Measurements from ENCODE around the gene FDX1. TPM values are rescaled to one million over a fixed set of nuclear protein-coding genes. Genes with fewer than 3 reads are reported as not detected.

Gene FDX1
- total and polyA plus RNA-seq, 2 donors = 8.5 to 13.7 TPM

- no peaks in the 10 kb centered on the region for H3K36me3 ChIP-seq (ENCODE audit: insufficient read depth)
- H3K4me1 ChIP-seq (ENCODE audit: insufficient read depth) = no peaks in the 10 kb centered on the region
- no peak overlapping the region for H3K27ac ChIP-seq (ENCODE audit: low read depth)
- WGBS = 63% methylated on average over 8 of the region's 8 CpGs
- no peak for DNase-seq (ENCODE audit: extremely low spot score)
- no peak overlapping the region for H3K4me3 ChIP-seq (ENCODE audit: low read depth, low read length)
Measured at GRCh38 chr11:110435780-110436717, 6.3 kb downstream of the FDX1 start.

GRCh38 chr11:110438017-110438416 lies 8.3 kb downstream of the FDX1 start:
- H3K4me3 ChIP-seq (ENCODE audit: low read depth, low read length) = no peak overlapping the region
- WGBS = 66% methylated on average over 2 of the region's 2 CpGs
- no peaks in the 10 kb centered on the region for H3K4me1 ChIP-seq (ENCODE audit: insufficient read depth)
- no peak for DNase-seq (ENCODE audit: extremely low spot score)
- H3K27ac ChIP-seq (ENCODE audit: low read depth) = no peak overlapping the region
- H3K36me3 ChIP-seq (ENCODE audit: insufficient read depth) = no peaks in the 10 kb centered on the region

- no peak for DNase-seq (ENCODE audit: extremely low spot score)
- Histone ChIP-seq H3K4me1 (ENCODE audit: insufficient read depth) (no peaks in the 10 kb centered on the region), H3K36me3 (ENCODE audit: insufficient read depth) (no peaks in the 10 kb centered on the region), H3K27ac (ENCODE audit: low read depth) (no peak overlapping the region), H3K4me3 (ENCODE audit: low read depth, low read length) (no peak overlapping the region)
- 30% methylated on average over 1 of the region's 1 CpG for WGBS
Measured at GRCh38 chr11:110445437-110445836, 15.7 kb downstream of the FDX1 start.

GRCh38 chr11:110446061-110446460 lies 16.3 kb downstream of the FDX1 start:
- DNase-seq (ENCODE audit: extremely low spot score) = no peak
- Histone ChIP-seq H3K27ac (ENCODE audit: low read depth) (no peak overlapping the region), H3K36me3 (ENCODE audit: insufficient read depth) (no peaks in the 10 kb centered on the region), H3K4me3 (ENCODE audit: low read depth, low read length) (no peak overlapping the region), H3K4me1 (ENCODE audit: insufficient read depth) (no peaks in the 10 kb centered on the region)
- WGBS = 69% methylated on average over 3 of the region's 3 CpGs

GRCh38 chr11:110446594-110446993 lies 16.8 kb downstream of the FDX1 start:
- no peaks in the 10 kb centered on the region for H3K4me1 ChIP-seq (ENCODE audit: insufficient read depth)
- 93% methylated on average over 10 of the region's 10 CpGs for WGBS
- no peak overlapping the region for H3K4me3 ChIP-seq (ENCODE audit: low read depth, low read length)
- no peak overlapping the region for H3K27ac ChIP-seq (ENCODE audit: low read depth)
- no peaks in the 10 kb centered on the region for H3K36me3 ChIP-seq (ENCODE audit: insufficient read depth)
- no peak for DNase-seq (ENCODE audit: extremely low spot score)

- Histone ChIP-seq H3K27ac (ENCODE audit: low read depth) (no peak overlapping the region), H3K4me1 (ENCODE audit: insufficient read depth) (no peaks in the 10 kb centered on the region), H3K36me3 (ENCODE audit: insufficient read depth) (no peaks in the 10 kb centered on the region), H3K4me3 (ENCODE audit: low read depth, low read length) (no peak overlapping the region)
- no peak for DNase-seq (ENCODE audit: extremely low spot score)
- 92% methylated on average over 4 of the region's 4 CpGs for WGBS
Measured at GRCh38 chr11:110447343-110447742, 17.6 kb downstream of the FDX1 start.

- no peak overlapping the region for H3K4me3 ChIP-seq (ENCODE audit: low read depth, low read length)
- WGBS = 59% methylated on average over 5 of the region's 5 CpGs
- no peak overlapping the region for H3K27ac ChIP-seq (ENCODE audit: low read depth)
- no peaks in the 10 kb centered on the region for H3K36me3 ChIP-seq (ENCODE audit: insufficient read depth)
- no peak for DNase-seq (ENCODE audit: extremely low spot score)
- H3K4me1 ChIP-seq (ENCODE audit: insufficient read depth) = no peaks in the 10 kb centered on the region
Measured at GRCh38 chr11:110447897-110448745, 18.4 kb downstream of the FDX1 start.

GRCh38 chr11:110450246-110450645 lies 20.5 kb downstream of the FDX1 start:
- no peaks in the 10 kb centered on the region for H3K4me1 ChIP-seq (ENCODE audit: insufficient read depth)
- no peak overlapping the region for H3K4me3 ChIP-seq (ENCODE audit: low read depth, low read length)
- no peak for DNase-seq (ENCODE audit: extremely low spot score)
- WGBS = 89% methylated on average over 2 of the region's 2 CpGs
- no peaks in the 10 kb centered on the region for H3K36me3 ChIP-seq (ENCODE audit: insufficient read depth)
- no peak overlapping the region for H3K27ac ChIP-seq (ENCODE audit: low read depth)

- no peak overlapping the region for H3K4me3 ChIP-seq (ENCODE audit: low read depth, low read length)
- WGBS = 100% methylated on average over 2 of the region's 2 CpGs
- H3K27ac ChIP-seq (ENCODE audit: low read depth) = no peak overlapping the region
- H3K36me3 ChIP-seq (ENCODE audit: insufficient read depth) = no peaks in the 10 kb centered on the region
- no peak for DNase-seq (ENCODE audit: extremely low spot score)
- H3K4me1 ChIP-seq (ENCODE audit: insufficient read depth) = no peaks in the 10 kb centered on the region
Measured at GRCh38 chr11:110452720-110453119, 23.0 kb downstream of the FDX1 start.

GRCh38 chr11:110453684-110454354 lies 24.1 kb downstream of the FDX1 start:
- Histone ChIP-seq H3K36me3 (ENCODE audit: insufficient read depth) (no peaks in the 10 kb centered on the region), H3K4me1 (ENCODE audit: insufficient read depth) (no peaks in the 10 kb centered on the region), H3K27ac (ENCODE audit: low read depth) (no peak overlapping the region), H3K4me3 (ENCODE audit: low read depth, low read length) (no peak overlapping the region)
- DNase-seq (ENCODE audit: extremely low spot score) = no peak
- WGBS = 47% methylated on average over 5 of the region's 5 CpGs

GRCh38 chr11:110454609-110455008 lies 24.9 kb downstream of the FDX1 start:
- H3K4me3 ChIP-seq (ENCODE audit: low read depth, low read length) = no peak overlapping the region
- no peak overlapping the region for H3K27ac ChIP-seq (ENCODE audit: low read depth)
- H3K36me3 ChIP-seq (ENCODE audit: insufficient read depth) = no peaks in the 10 kb centered on the region
- no peak for DNase-seq (ENCODE audit: extremely low spot score)
- WGBS = 54% methylated on average over 1 of the region's 1 CpG
- no peaks in the 10 kb centered on the region for H3K4me1 ChIP-seq (ENCODE audit: insufficient read depth)

- DNase-seq (ENCODE audit: extremely low spot score) = no peak
- Histone ChIP-seq H3K27ac (ENCODE audit: low read depth) (no peak overlapping the region), H3K36me3 (ENCODE audit: insufficient read depth) (no peaks in the 10 kb centered on the region), H3K4me3 (ENCODE audit: low read depth, low read length) (no peak overlapping the region), H3K4me1 (ENCODE audit: insufficient read depth) (no peaks in the 10 kb centered on the region)
- 83% methylated on average over 6 of the region's 6 CpGs for WGBS
Measured at GRCh38 chr11:110455718-110456117, 26.0 kb downstream of the FDX1 start.

GRCh38 chr11:110463153-110463552 lies 33.4 kb downstream of the FDX1 start:
- 28% methylated on average over 6 of the region's 6 CpGs for WGBS
- no peak overlapping the region for H3K27ac ChIP-seq (ENCODE audit: low read depth)
- DNase-seq (ENCODE audit: extremely low spot score) = no peak

More at GRCh38 chr11:110463153-110463552, 33.4 kb downstream of the FDX1 start:
- Histone ChIP-seq H3K36me3 (ENCODE audit: insufficient read depth) (no peaks in the 10 kb centered on the region), H3K4me1 (ENCODE audit: insufficient read depth) (no peaks in the 10 kb centered on the region), H3K4me3 (ENCODE audit: low read depth, low read length) (no peak overlapping the region)
